ENCODE measurements around the gene TMEM108. TPM values are rescaled to one million over a fixed set of nuclear protein-coding genes. Genes with fewer than 3 reads are reported as not detected.

The TMEM108 gene
- polyA plus RNA-seq, 1 of the 3 experiments (the other 2 are of a cell fraction): 8.6 TPM

- H3K27ac ChIP-seq (ENCODE audit: low read depth in 2 of 2, low read length in 1 of 2): no peak overlapping the region
- POLR2A ChIA-PET: no interaction called here
These were observed 14.8 kb upstream of the TMEM108 start for GRCh38 chr3:133023362-133023761.

GRCh38 chr3:133025546-133025945 lies 12.6 kb upstream of the TMEM108 start:
- Histone ChIP-seq H3K36me3 (replicated peaks in 1 of 2; ENCODE audit: control insufficient read depth in 1 of 2, insufficient read depth in 2 of 2, low read length in 1 of 2) (no peaks in the 10 kb centered on the region), H3K9me2 (no peaks in the 10 kb centered on the region), H3K4me3 (ENCODE audit: low read depth in 2 of 2, low read length in 1 of 2) (no peak overlapping the region), H3K27ac (ENCODE audit: low read depth in 2 of 2, low read length in 1 of 2) (no peak overlapping the region), H3K79me2 (ENCODE audit: insufficient read depth) (no peaks in the 10 kb centered on the region), H3K9me3 (no peaks in the 10 kb centered on the region), H3K27me3 (ENCODE audit: insufficient read depth) (peaks cover 10% of the 10 kb centered on the region; the same call in 1 of the 2 replicates), H3K4me2 (no peak overlapping the region), H3K4me1 (ENCODE audit: control insufficient read depth in 1 of 2, insufficient read depth in 2 of 2, low read depth in 1 of 2, low read length in 1 of 2) (no peaks in the 10 kb centered on the region; a peak in 1 of 4 replicates), H2AFZ (ENCODE audit: low read depth) (no peak overlapping the region), H3F3A (replicated peaks; ENCODE audit: insufficient read depth) (no peaks in the 10 kb centered on the region), H4K20me1 (ENCODE audit: insufficient read depth) (no peaks in the 10 kb centered on the region), H3K9ac (no peak overlapping the region)
- no peak for DNase-seq
- 55% methylated on average over 3 of the region's 3 CpGs for WGBS (ENCODE audit: low lambda C conversion rate)
- CTCF ChIA-PET: no interaction called here
- POLR2A ChIA-PET: no interaction called here
- no peak for TF ChIP-seq REST (IDR thresholded peaks at IDR 0.05; ENCODE audit: low read depth, low read length)
- no peak for TF ChIP-seq RXRA (IDR thresholded peaks at IDR 0.05; ENCODE audit: borderline replicate concordance, low read depth)
- no peak for TF ChIP-seq ELF1 (IDR thresholded peaks at IDR 0.05)
- TF ChIP-seq NRF1 (IDR thresholded peaks at IDR 0.05; ENCODE audit: low read depth, low read length): no peak
- no peak for TF ChIP-seq RAD21 (IDR thresholded peaks at IDR 0.05; ENCODE audit: low read length)
- TF ChIP-seq SMC3 (IDR thresholded peaks at IDR 0.05; ENCODE audit: low read depth, low read length): no peak
- no peak for TF ChIP-seq TEAD4 (IDR thresholded peaks at IDR 0.05; ENCODE audit: borderline replicate concordance, insufficient read depth)
- no peak for TF ChIP-seq GATA2 (CRISPR knock-in tag; IDR thresholded peaks at IDR 0.05)
- TF ChIP-seq EZH2phosphoT487 (IDR thresholded peaks at IDR 0.05; ENCODE audit: borderline replicate concordance, low read depth): no peak

More at GRCh38 chr3:133023362-133023761, 14.8 kb upstream of the TMEM108 start:
- Histone ChIP-seq H2AFZ (ENCODE audit: low read depth) (no peak overlapping the region), H3K9ac (no peak overlapping the region), H3K4me1 (ENCODE audit: control insufficient read depth in 1 of 2, insufficient read depth in 2 of 2, low read depth in 1 of 2, low read length in 1 of 2) (no peaks in the 10 kb centered on the region; a peak in 1 of 4 replicates), H4K20me1 (ENCODE audit: insufficient read depth) (no peaks in the 10 kb centered on the region), H3K9me3 (no peaks in the 10 kb centered on the region), H3K36me3 (replicated peaks in 1 of 2; ENCODE audit: control insufficient read depth in 1 of 2, insufficient read depth in 2 of 2, low read length in 1 of 2) (no peaks in the 10 kb centered on the region), H3K79me2 (ENCODE audit: insufficient read depth) (no peaks in the 10 kb centered on the region), H3K4me3 (ENCODE audit: low read depth in 2 of 2, low read length in 1 of 2) (no peak overlapping the region), H3F3A (replicated peaks; ENCODE audit: insufficient read depth) (no peaks in the 10 kb centered on the region), H3K4me2 (no peak overlapping the region), H3K27me3 (ENCODE audit: insufficient read depth) (peaks cover 10% of the 10 kb centered on the region; the same call in 1 of the 2 replicates), H3K9me2 (no peaks in the 10 kb centered on the region)
- no peak for DNase-seq
- 92% methylated on average over 1 of the region's 1 CpG for WGBS (ENCODE audit: low lambda C conversion rate)
- CTCF ChIA-PET: interaction anchor here (1.2 to 2.1 kb wide), 3 partner anchors 9 to 292 kb away, joined by 3 to 6 read pairs (median 5); no protein-coding TSS in a partner anchor
- no peak for TF ChIP-seq NFIC (IDR thresholded peaks at IDR 0.05; ENCODE audit: borderline replicate concordance)
- no peak for TF ChIP-seq MEF2A (IDR thresholded peaks at IDR 0.05; ENCODE audit: borderline replicate concordance, low read depth)
- TF ChIP-seq MAX (IDR thresholded peaks at IDR 0.05; ENCODE audit: low read depth): no peak
- no peak for TF ChIP-seq TCF12 (IDR thresholded peaks at IDR 0.05)
- TF ChIP-seq RCOR1 (IDR thresholded peaks at IDR 0.05; ENCODE audit: low read length): no peak
- TF ChIP-seq FOSL2 (IDR thresholded peaks at IDR 0.05; ENCODE audit: borderline replicate concordance, low read depth): no peak
- no peak for TF ChIP-seq ZBTB33 (IDR thresholded peaks at IDR 0.05; ENCODE audit: borderline replicate concordance, low read depth)
- TF ChIP-seq TEAD4 (IDR thresholded peaks at IDR 0.05; ENCODE audit: borderline replicate concordance, insufficient read depth): no peak
- TF ChIP-seq EP300 (IDR thresholded peaks at IDR 0.05; ENCODE audit: borderline replicate concordance in 1 of 2, low read depth in 1 of 2, low read length in 1 of 2): no peak
- no peak for TF ChIP-seq FOXM1 (IDR thresholded peaks at IDR 0.05; ENCODE audit: low read depth)
- TF ChIP-seq CHD2 (IDR thresholded peaks at IDR 0.05; ENCODE audit: low read length, partially characterized antibody): no peak
- no peak for TF ChIP-seq NRF1 (IDR thresholded peaks at IDR 0.05; ENCODE audit: low read depth, low read length)
- TF ChIP-seq RXRA (IDR thresholded peaks at IDR 0.05; ENCODE audit: borderline replicate concordance, low read depth): no peak

Measured in SK-N-SH (cell line).